Measurements from ENCODE around the gene BID. TPM values are rescaled to one million over a fixed set of nuclear protein-coding genes. Genes with fewer than 3 reads are reported as not detected.

BID gene
- total and polyA plus RNA-seq, 2 of the 8 experiments (the other 6 are each of a cell fraction or from before 2014, with no cell fraction given), result 39.3 to 114 TPM

DNA sequence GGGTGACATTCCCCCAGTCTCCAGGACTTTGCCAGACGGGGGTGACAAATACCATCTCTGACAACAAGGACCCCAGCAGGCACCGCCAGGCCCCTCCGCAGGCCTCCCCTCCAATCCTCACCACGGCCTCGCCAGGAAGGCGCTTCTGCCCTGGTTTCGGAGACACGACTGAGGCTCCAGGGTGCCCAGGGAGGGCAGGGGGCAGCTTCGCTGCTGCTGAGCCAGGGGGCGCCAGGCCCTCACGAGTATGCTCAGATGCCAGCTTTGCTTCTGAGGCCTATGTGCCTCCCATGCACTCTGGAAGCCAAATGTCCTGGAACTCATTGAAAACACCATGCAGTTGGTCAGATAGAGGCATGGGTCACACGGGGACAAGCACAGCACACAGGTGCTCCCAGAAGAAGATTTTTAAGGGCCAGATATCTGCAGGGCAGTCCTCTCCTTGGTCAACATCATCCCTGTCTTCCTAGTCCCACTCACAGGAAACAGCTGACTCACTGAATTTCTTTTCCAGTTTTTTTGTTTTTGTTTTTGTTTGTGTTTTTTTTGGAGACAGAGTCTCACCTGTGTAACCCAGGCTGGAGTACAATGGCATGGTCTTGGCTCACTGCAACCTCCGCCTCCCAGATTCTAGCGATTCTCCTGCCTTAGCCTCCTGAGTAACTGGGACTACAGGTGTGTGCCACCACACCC is 19.9 kb downstream of the BID start (continued):
- TF ChIP-seq CTBP2 (IDR thresholded peaks at IDR 0.05; ENCODE audit: borderline replicate concordance, insufficient read depth, insufficient read length, low read length), result no peak
